Measurements from ENCODE around the gene DNAI1.
"Not testable (repeated sequence)": the region's sequence is repeated elsewhere in the genome, so short reads cannot be mapped to it uniquely, and the experiment has no call there.

DNAI1 gene

GRCh38 chr9:34426347-34427074, 32.1 kb upstream of the DNAI1 start:
- H3K4me3 ChIP-seq (ENCODE audit: control insufficient read depth, low read depth, low read length): no peak overlapping the region
- TF ChIP-seq CTCF (conservative IDR thresholded peaks at IDR 0.05; ENCODE audit: control insufficient read depth, insufficient read depth, low read depth, low read length): no peak
- no peak for DNase-seq (ENCODE audit: low read depth)

GRCh38 chr9:34428325-34428958, 30.2 kb upstream of the DNAI1 start:
- no peak overlapping the region for H3K4me3 ChIP-seq (ENCODE audit: control insufficient read depth, low read depth, low read length)
- no peak for TF ChIP-seq CTCF (conservative IDR thresholded peaks at IDR 0.05; ENCODE audit: control insufficient read depth, insufficient read depth, low read depth, low read length)
- no peak for DNase-seq (ENCODE audit: low read depth)

- no peak for TF ChIP-seq CTCF (conservative IDR thresholded peaks at IDR 0.05; ENCODE audit: control insufficient read depth, insufficient read depth, low read depth, low read length)
- DNase-seq (ENCODE audit: low read depth): peak; percentile 72
- no peak overlapping the region for H3K4me3 ChIP-seq (ENCODE audit: control insufficient read depth, low read depth, low read length)
These were observed 27.7 kb upstream of the DNAI1 start for GRCh38 chr9:34430843-34431437.

GRCh38 chr9:34431667-34432066, 26.9 kb upstream of the DNAI1 start:
- no peak overlapping the region for H3K4me3 ChIP-seq (ENCODE audit: control insufficient read depth, low read depth, low read length)
- DNase-seq (ENCODE audit: low read depth): no peak
- TF ChIP-seq CTCF (conservative IDR thresholded peaks at IDR 0.05; ENCODE audit: control insufficient read depth, insufficient read depth, low read depth, low read length): no peak

GRCh38 chr9:34437006-34437925, 21.3 kb upstream of the DNAI1 start:
- H3K4me3 ChIP-seq (ENCODE audit: control insufficient read depth, low read depth, low read length): no peak overlapping the region
- TF ChIP-seq CTCF (conservative IDR thresholded peaks at IDR 0.05; ENCODE audit: control insufficient read depth, insufficient read depth, low read depth, low read length): peak; percentile 88
- DNase-seq (ENCODE audit: low read depth): peak; percentile 85

GRCh38 chr9:34437926-34438307, 20.7 kb upstream of the DNAI1 start:
- DNase-seq (ENCODE audit: low read depth); H3K4me3 ChIP-seq (ENCODE audit: control insufficient read depth, low read depth, low read length): not testable (repeated sequence)

- not testable (repeated sequence) for DNase-seq (ENCODE audit: low read depth); H3K4me3 ChIP-seq (ENCODE audit: control insufficient read depth, low read depth, low read length)
These were observed 20.1 kb upstream of the DNAI1 start for GRCh38 chr9:34438465-34438864.

All from fibroblast of mammary gland (primary cell).